HG03159 (cell line): Measurements from ENCODE around the gene TCF25.
"Not testable (repeated sequence)": the region's sequence is repeated elsewhere in the genome, so short reads cannot be mapped to it uniquely, and the experiment has no call there.

Experiments
- ATAC-seq: cut with Tn5 transposase; IDR thresholded peaks from one replicate; pipeline ENCODE4 v1.9.1; 2021; ENCODE audit warnings: mild to moderate bottlenecking, moderate library complexity; ENCODE audit not compliant: unreplicated experiment

The TCF25 gene

GRCh38 chr16:89917773-89918452 is 44.5 kb downstream of the TCF25 start:
- peak; percentile 60 for ATAC-seq

- ATAC-seq = no peak
Measured at GRCh38 chr16:89918453-89919347, 45.3 kb downstream of the TCF25 start, which contains the start of gene MC1R. Gene MC1R, plus strand, starts transcription at chr16:89918862. Its CDS starts 397 bp downstream, at chr16:89919259.

GRCh38 chr16:89919535-89920406 is 46.4 kb downstream of the TCF25 start:
- ATAC-seq = no peak

GRCh38 chr16:89920723-89921122 is 47.3 kb downstream of the TCF25 start:
- no peak for ATAC-seq

- no peak for ATAC-seq
Measured at GRCh38 chr16:89921131-89921701, 47.8 kb downstream of the TCF25 start.

- ATAC-seq = no peak
Measured at GRCh38 chr16:89921702-89922476, 48.5 kb downstream of the TCF25 start.

GRCh38 chr16:89922477-89922883 is 49.1 kb downstream of the TCF25 start:
- ATAC-seq = no peak

GRCh38 chr16:89922884-89923639 is 49.7 kb downstream of the TCF25 start, which contains the start of gene TUBB3:
Gene TUBB3, plus strand, starts transcription at chr16:89923342. Its CDS starts 60 bp downstream, at chr16:89923402.
- no peak for ATAC-seq

- ATAC-seq = no peak
Measured at GRCh38 chr16:89923640-89924296, 50.4 kb downstream of the TCF25 start.

- no peak for ATAC-seq
Measured at GRCh38 chr16:89924297-89924924, 51.0 kb downstream of the TCF25 start.

- no peak for ATAC-seq
Measured at GRCh38 chr16:89924925-89925307, 51.5 kb downstream of the TCF25 start.

- ATAC-seq = peak; percentile 20
Measured at GRCh38 chr16:89925596-89926079, 52.2 kb downstream of the TCF25 start.

GRCh38 chr16:89931305-89931896 is 58.0 kb downstream of the TCF25 start:
- ATAC-seq = no peak

- no peak for ATAC-seq
Measured at GRCh38 chr16:89931964-89932363, 58.6 kb downstream of the TCF25 start.

- not testable (repeated sequence) for ATAC-seq
Measured at GRCh38 chr16:89934019-89934418, 60.6 kb downstream of the TCF25 start.

GRCh38 chr16:89934611-89935553 is 61.5 kb downstream of the TCF25 start:
- no peak for ATAC-seq
